ENCODE results near the gene DZIP3. TPM values are rescaled to one million over a fixed set of nuclear protein-coding genes. Genes with fewer than 3 reads are reported as not detected.

Gene DZIP3
- total and polyA plus RNA-seq, 10 of the 15 experiments (the other 5 are each of a cell fraction or from before 2014, with no cell fraction given) = 4.3 to 15.6 (median 9.2) TPM

GRCh38 chr3:108590460-108590859 lies 938 bp downstream of the DZIP3 start:
- FAIRE-seq = peak; percentile 41
- SMC1A ChIA-PET (ENCODE audit: uncharacterized antibody, unreplicated experiment) = interaction anchor here (0.8 to 4.5 kb wide), 5 partner anchors 8 to 38 kb away, joined by 4 to 30 read pairs (median 14); no protein-coding TSS in a partner anchor
- 0% methylated on average over 4 of the region's 4 CpGs for WGBS (ENCODE audit: insufficient coverage, insufficient replicate concordance, low lambda C conversion rate, missing lambda C conversion rate)
- Histone ChIP-seq H3K4me1 (ENCODE audit: control insufficient read depth, insufficient read depth, low read length) (0 out of 2 replicates have a peak, but pooled peaks cover 2% of the 10 kb centered on the region), H3K9ac (ENCODE audit: control insufficient read depth, insufficient read depth, low read length) (peak overlapping the region; percentile 94), H4K20me1 (ENCODE audit: control insufficient read depth, insufficient read depth) (no peaks in the 10 kb centered on the region), H2AFZ (ENCODE audit: control insufficient read depth, low read depth, low read length) (no peak overlapping the region; the same call in 1 of the 2 replicates), H3K9me3 (replicated peaks; ENCODE audit: control insufficient read depth, insufficient read depth, low read length) (no peaks in the 10 kb centered on the region), H3K79me2 (ENCODE audit: control insufficient read depth, insufficient read depth, low read length) (peaks cover 47% of the 10 kb centered on the region), H3K4me3 (peak overlapping the region; percentile 80), H3K36me3 (ENCODE audit: control insufficient read depth in 2 of 2, insufficient read depth in 2 of 2, low read length in 1 of 2) (no peaks in the 10 kb centered on the region), H3K27ac (ENCODE audit: control insufficient read depth, insufficient read depth) (peak overlapping the region; percentile 91; the same call in 1 of the 2 replicates), H3K4me2 (ENCODE audit: control insufficient read depth, insufficient read depth) (peak overlapping the region; percentile 58), H3K27me3 (replicated peaks in 1 of 2; ENCODE audit: control insufficient read depth in 2 of 2, insufficient read depth in 2 of 2, low read length in 1 of 2) (no peaks in the 10 kb centered on the region)
- intact Hi-C loops (cut with micrococcal nuclease; ENCODE audit: unreplicated experiment) = no loop called here
- no peak for TF ChIP-seq RCOR1 (conservative IDR thresholded peaks at IDR 0.05; ENCODE audit: low read depth, low read length)
- no peak for TF ChIP-seq SMARCA5 (IDR thresholded peaks at IDR 0.05)
- no peak for TF ChIP-seq IRF4 (IDR thresholded peaks at IDR 0.05; ENCODE audit: low read depth, low read length)
- TF ChIP-seq CTCF (IDR thresholded peaks at IDR 0.05 in 2 of 3, conservative IDR thresholded peaks at IDR 0.05 in 1 of 3; ENCODE audit: control insufficient read depth in 2 of 3, extremely low read depth in 1 of 3, insufficient read depth in 1 of 3, low read depth in 3 of 3, low read length in 3 of 3) = no peak
- no peak for TF ChIP-seq JUNB (IDR thresholded peaks at IDR 0.05)
- no peak for TF ChIP-seq RB1 (IDR thresholded peaks at IDR 0.05; ENCODE audit: borderline replicate concordance)
- TF ChIP-seq CHD2 (IDR thresholded peaks at IDR 0.05; ENCODE audit: borderline replicate concordance, low read depth, low read length) = no peak
- no peak for DNase-seq (ENCODE audit: low read depth, low spot score)
- POLR2A ChIA-PET = interaction anchor here (1.2 to 3.5 kb wide), 2 partner anchors 12 to 13 kb away, joined by 5 to 18 read pairs; no protein-coding TSS in a partner anchor
- no TSS peak for BruUV-seq (replicated peaks)
- in situ Hi-C loops (cut with MboI) = no loop called here
- CTCF ChIA-PET = interaction anchor here (3.8 to 5.7 kb wide), 2 partner anchors 11 to 38 kb away, joined by 15 to 47 read pairs; no protein-coding TSS in a partner anchor
- RAD21 ChIA-PET (ENCODE audit: unreplicated experiment) = interaction anchor here (0.7 to 3.1 kb wide), 2 partner anchors 11 to 352 kb away, joined by 3 to 24 read pairs; no protein-coding TSS in a partner anchor
- ATAC-seq = no peak; the same call in 2 of the 3 replicates
